ENCODE measurements around the gene TRIM50. TPM values are rescaled to one million over a fixed set of nuclear protein-coding genes. Genes with fewer than 3 reads are reported as not detected.

TRIM50 gene
- total and polyA plus RNA-seq, 9 of the 15 experiments (the other 6 are each of a cell fraction or from before 2014, with no cell fraction given), result not detected

DNA sequence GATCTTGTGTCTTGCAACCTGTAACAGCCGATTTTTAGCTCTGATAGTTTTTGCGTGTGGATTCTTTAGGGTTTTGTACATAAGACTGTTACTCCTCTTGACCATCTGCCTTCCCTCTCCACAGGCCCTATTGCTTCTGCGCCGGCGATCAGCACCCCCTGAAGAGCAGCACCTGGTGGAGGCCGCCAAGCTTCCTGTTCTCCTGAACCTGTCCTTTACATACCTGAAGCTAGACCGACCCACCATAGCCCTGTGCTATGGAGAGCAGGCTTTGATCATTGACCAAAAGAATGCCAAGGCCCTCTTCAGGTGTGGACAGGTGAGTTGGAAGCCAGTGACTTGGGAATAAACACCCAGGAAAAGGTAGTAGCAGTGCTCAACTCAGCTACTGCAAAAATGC lies 12.6 kb upstream of the TRIM50 start:
- CTCF ChIA-PET (ENCODE audit: low intra/inter-chr PET ratio), result no interaction called here
- no peaks in the 10 kb centered on the region for H3K9me1 ChIP-seq (ENCODE audit: control insufficient read depth, insufficient read depth, low read length)
- H3K9ac ChIP-seq (ENCODE audit: insufficient read depth in 1 of 2, low read depth in 2 of 2, low read length in 2 of 2), result no peak overlapping the region
- in situ Hi-C loops (cut with MboI) (no loop called here), intact Hi-C loops (cut with micrococcal nuclease) (loop anchor here (5.0 kb wide), 1 partner anchor 97 kb away; no protein-coding TSS in a partner anchor)
- H3K27me3 ChIP-seq (ENCODE audit: control insufficient read depth in 2 of 2, insufficient read depth in 2 of 2, low read length in 2 of 2), result peaks cover 50 to 70% of the 10 kb centered on the region in 2 experiments
- H2AFZ ChIP-seq (ENCODE audit: low read depth, low read length), result no peak overlapping the region
- DNase-seq (ENCODE audit: extremely low read depth in 1 of 4, low spot score in 3 of 4) (no peak), ATAC-seq (no peak), FAIRE-seq (no peak)
- no peaks in the 10 kb centered on the region; the same call in 1 of the 2 replicates for H4K20me1 ChIP-seq (replicated peaks; ENCODE audit: control insufficient read depth, insufficient read depth, low read length)
- no peak overlapping the region for H3K4me2 ChIP-seq (ENCODE audit: insufficient read depth, low read length)
- POLR2A ChIA-PET, result no interaction called here
- H3K27ac ChIP-seq (ENCODE audit: extremely low read depth, low read depth, low read length), result no peak overlapping the region
- no peak overlapping the region for H3K4me3 ChIP-seq
- no peaks in the 10 kb centered on the region for H3K9me3 ChIP-seq (replicated peaks; ENCODE audit: control insufficient read depth, insufficient read depth, low read depth, low read length)
- no peaks in the 10 kb centered on the region for H3K36me3 ChIP-seq (ENCODE audit: control insufficient read depth, insufficient read depth, low read length)
- H3K4me1 ChIP-seq (replicated peaks in 1 of 2; ENCODE audit: control insufficient read depth in 2 of 2, insufficient read depth in 2 of 2, low read length in 2 of 2), result peaks cover 4 to 6% of the 10 kb centered on the region in 2 experiments; a peak in 1 of 5 replicates
- BruUV-seq (replicated peaks), result no TSS peak
- no peaks in the 10 kb centered on the region for H3K79me2 ChIP-seq (ENCODE audit: control insufficient read depth, insufficient read depth, low read length)
- 15% methylated on average over 7 of the region's 7 CpGs for WGBS (ENCODE audit: insufficient coverage, low coverage, missing lambda C conversion rate)
- TF ChIP-seq SMARCB1 (IDR thresholded peaks at IDR 0.05; ENCODE audit: insufficient read length, low read depth) (no peak), CBX5 (IDR thresholded peaks at IDR 0.05; ENCODE audit: borderline replicate concordance, low read depth) (no peak), ASH1L (IDR thresholded peaks at IDR 0.05; ENCODE audit: borderline replicate concordance, low read depth, partially characterized antibody) (no peak), PHTF2 (CRISPR knock-in tag; IDR thresholded peaks at IDR 0.05) (no peak), POLR3A (IDR thresholded peaks at IDR 0.05; ENCODE audit: borderline replicate concordance, extremely low read depth, insufficient read depth, insufficient read length) (no peak), RAD21 (CRISPR knock-in tag; conservative IDR thresholded peaks at IDR 0.05 in 1 of 2, IDR thresholded peaks at IDR 0.05 in 1 of 2) (no peak)
- TF ChIP-seq, protein P1, sequence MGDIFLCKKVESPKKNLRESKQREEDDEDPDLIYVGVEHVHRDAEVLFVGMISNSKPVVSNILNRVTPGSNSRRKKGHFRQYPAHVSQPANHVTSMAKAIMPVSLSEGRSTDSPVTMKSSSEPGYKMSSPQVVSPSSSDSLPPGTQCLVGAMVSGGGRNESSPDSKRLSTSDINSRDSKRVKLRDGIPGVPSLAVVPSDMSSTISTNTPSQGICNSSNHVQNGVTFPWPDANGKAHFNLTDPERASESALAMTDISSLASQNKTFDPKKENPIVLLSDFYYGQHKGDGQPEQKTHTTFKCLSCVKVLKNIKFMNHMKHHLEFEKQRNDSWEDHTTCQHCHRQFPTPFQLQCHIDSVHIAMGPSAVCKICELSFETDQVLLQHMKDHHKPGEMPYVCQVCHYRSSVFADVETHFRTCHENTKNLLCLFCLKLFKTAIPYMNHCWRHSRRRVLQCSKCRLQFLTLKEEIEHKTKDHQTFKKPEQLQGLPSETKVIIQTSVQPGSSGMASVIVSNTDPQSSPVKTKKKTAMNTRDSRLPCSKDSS (IDR thresholded peaks at IDR 0.05; ENCODE audit: low read depth, partially characterized antibody), result no peak
- TF ChIP-seq, protein P2, sequence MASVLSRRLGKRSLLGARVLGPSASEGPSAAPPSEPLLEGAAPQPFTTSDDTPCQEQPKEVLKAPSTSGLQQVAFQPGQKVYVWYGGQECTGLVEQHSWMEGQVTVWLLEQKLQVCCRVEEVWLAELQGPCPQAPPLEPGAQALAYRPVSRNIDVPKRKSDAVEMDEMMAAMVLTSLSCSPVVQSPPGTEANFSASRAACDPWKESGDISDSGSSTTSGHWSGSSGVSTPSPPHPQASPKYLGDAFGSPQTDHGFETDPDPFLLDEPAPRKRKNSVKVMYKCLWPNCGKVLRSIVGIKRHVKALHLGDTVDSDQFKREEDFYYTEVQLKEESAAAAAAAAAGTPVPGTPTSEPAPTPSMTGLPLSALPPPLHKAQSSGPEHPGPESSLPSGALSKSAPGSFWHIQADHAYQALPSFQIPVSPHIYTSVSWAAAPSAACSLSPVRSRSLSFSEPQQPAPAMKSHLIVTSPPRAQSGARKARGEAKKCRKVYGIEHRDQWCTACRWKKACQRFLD (CRISPR knock-in tag; IDR thresholded peaks at IDR 0.05), result no peak
- TF ChIP-seq, protein P3, sequence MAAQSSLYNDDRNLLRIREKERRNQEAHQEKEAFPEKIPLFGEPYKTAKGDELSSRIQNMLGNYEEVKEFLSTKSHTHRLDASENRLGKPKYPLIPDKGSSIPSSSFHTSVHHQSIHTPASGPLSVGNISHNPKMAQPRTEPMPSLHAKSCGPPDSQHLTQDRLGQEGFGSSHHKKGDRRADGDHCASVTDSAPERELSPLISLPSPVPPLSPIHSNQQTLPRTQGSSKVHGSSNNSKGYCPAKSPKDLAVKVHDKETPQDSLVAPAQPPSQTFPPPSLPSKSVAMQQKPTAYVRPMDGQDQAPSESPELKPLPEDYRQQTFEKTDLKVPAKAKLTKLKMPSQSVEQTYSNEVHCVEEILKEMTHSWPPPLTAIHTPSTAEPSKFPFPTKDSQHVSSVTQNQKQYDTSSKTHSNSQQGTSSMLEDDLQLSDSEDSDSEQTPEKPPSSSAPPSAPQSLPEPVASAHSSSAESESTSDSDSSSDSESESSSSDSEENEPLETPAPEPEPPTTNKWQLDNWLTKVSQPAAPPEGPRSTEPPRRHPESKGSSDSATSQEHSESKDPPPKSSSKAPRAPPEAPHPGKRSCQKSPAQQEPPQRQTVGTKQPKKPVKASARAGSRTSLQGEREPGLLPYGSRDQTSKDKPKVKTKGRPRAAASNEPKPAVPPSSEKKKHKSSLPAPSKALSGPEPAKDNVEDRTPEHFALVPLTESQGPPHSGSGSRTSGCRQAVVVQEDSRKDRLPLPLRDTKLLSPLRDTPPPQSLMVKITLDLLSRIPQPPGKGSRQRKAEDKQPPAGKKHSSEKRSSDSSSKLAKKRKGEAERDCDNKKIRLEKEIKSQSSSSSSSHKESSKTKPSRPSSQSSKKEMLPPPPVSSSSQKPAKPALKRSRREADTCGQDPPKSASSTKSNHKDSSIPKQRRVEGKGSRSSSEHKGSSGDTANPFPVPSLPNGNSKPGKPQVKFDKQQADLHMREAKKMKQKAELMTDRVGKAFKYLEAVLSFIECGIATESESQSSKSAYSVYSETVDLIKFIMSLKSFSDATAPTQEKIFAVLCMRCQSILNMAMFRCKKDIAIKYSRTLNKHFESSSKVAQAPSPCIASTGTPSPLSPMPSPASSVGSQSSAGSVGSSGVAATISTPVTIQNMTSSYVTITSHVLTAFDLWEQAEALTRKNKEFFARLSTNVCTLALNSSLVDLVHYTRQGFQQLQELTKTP (IDR thresholded peaks at IDR 0.05; ENCODE audit: low read depth in 1 of 2, partially characterized antibody in 2 of 2), result no peak
